ENCODE data around the gene HOXC9.
A peak's percentile ranks its signal among the peaks of the same experiment; 100 is the strongest.

Gene HOXC9

DNA sequence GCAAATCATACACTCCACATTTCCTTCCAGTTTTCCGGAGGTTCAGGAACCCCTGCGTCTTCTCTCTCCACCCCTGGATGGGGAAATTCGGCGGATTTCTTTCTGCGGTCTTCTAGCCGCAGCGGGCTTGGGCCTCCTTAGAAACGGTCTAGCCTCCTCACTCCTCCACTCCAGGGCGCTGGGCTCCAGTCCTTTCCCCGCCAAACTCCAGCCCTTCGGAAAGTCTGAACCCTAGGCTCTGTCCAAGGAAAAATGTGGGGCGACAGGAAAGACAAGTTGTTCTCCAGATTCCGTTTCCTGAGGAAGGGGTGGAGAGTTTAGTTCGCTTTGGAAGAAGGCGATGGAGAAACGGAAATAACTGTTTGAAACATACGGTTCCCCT is 16.4 kb upstream of the HOXC9 start:
- Histone ChIP-seq H3K9ac (ENCODE audit: low read depth, low read length) (no peak overlapping the region), H3K27me3 (ENCODE audit: insufficient read depth, low read length, poor library complexity) (peaks cover 79% of the 10 kb centered on the region), H2AFZ (ENCODE audit: low read depth, low read length) (no peak overlapping the region), H3K9me3 (ENCODE audit: insufficient read depth, low read length, severe bottlenecking) (no peaks in the 10 kb centered on the region), H3K27ac (ENCODE audit: low read length) (no peak overlapping the region), H3K4me3 (ENCODE audit: low read depth in 1 of 2, low read length in 2 of 2) (no peak overlapping the region), H4K20me1 (ENCODE audit: insufficient read depth, low read length) (no peaks in the 10 kb centered on the region), H3K4me2 (ENCODE audit: insufficient read depth, low read length) (no peak overlapping the region), H3K36me3 (ENCODE audit: insufficient read depth, low read length) (no peaks in the 10 kb centered on the region), H3K4me1 (ENCODE audit: insufficient read depth, low read length) (peaks cover 2% of the 10 kb centered on the region), H3K79me2 (ENCODE audit: insufficient read depth, low read length) (no peaks in the 10 kb centered on the region)
- DNase-seq = no peak
- TF ChIP-seq, protein P1, sequence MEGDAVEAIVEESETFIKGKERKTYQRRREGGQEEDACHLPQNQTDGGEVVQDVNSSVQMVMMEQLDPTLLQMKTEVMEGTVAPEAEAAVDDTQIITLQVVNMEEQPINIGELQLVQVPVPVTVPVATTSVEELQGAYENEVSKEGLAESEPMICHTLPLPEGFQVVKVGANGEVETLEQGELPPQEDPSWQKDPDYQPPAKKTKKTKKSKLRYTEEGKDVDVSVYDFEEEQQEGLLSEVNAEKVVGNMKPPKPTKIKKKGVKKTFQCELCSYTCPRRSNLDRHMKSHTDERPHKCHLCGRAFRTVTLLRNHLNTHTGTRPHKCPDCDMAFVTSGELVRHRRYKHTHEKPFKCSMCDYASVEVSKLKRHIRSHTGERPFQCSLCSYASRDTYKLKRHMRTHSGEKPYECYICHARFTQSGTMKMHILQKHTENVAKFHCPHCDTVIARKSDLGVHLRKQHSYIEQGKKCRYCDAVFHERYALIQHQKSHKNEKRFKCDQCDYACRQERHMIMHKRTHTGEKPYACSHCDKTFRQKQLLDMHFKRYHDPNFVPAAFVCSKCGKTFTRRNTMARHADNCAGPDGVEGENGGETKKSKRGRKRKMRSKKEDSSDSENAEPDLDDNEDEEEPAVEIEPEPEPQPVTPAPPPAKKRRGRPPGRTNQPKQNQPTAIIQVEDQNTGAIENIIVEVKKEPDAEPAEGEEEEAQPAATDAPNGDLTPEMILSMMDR (IDR thresholded peaks at IDR 0.05; ENCODE audit: borderline replicate concordance, extremely low read depth, low read length, poor library complexity, severe bottlenecking) = no peak
- no peak for TF ChIP-seq EZH2 (IDR thresholded peaks at IDR 0.05; ENCODE audit: borderline replicate concordance, low read depth, low read length, severe bottlenecking)
- no peak for ATAC-seq (ENCODE audit: insufficient read depth, low read depth)

GRCh38 chr12:53983950-53984572 is 15.9 kb upstream of the HOXC9 start:
- H4K20me1 ChIP-seq (ENCODE audit: insufficient read depth, low read length) = no peaks in the 10 kb centered on the region
- DNase-seq (no peak), ATAC-seq (ENCODE audit: insufficient read depth, low read depth) (no peak)
- H3K9ac ChIP-seq (ENCODE audit: low read depth, low read length) = no peak overlapping the region
- H3K9me3 ChIP-seq (ENCODE audit: insufficient read depth, low read length, severe bottlenecking) = no peaks in the 10 kb centered on the region
- no peaks in the 10 kb centered on the region for H3K36me3 ChIP-seq (ENCODE audit: insufficient read depth, low read length)
- peaks cover 80% of the 10 kb centered on the region for H3K27me3 ChIP-seq (ENCODE audit: insufficient read depth, low read length, poor library complexity)
- H3K4me1 ChIP-seq (ENCODE audit: insufficient read depth, low read length) = peaks cover 7% of the 10 kb centered on the region
- H3K4me2 ChIP-seq (ENCODE audit: insufficient read depth, low read length) = no peak overlapping the region
- no peak overlapping the region for H3K27ac ChIP-seq (ENCODE audit: low read length)
- H2AFZ ChIP-seq (ENCODE audit: low read depth, low read length) = no peak overlapping the region
- no peak overlapping the region for H3K4me3 ChIP-seq (ENCODE audit: low read depth in 1 of 2, low read length in 2 of 2)
- no peaks in the 10 kb centered on the region for H3K79me2 ChIP-seq (ENCODE audit: insufficient read depth, low read length)
- TF ChIP-seq, protein P1 (IDR thresholded peaks at IDR 0.05; ENCODE audit: borderline replicate concordance, extremely low read depth, low read length, poor library complexity, severe bottlenecking) = no peak
- no peak for TF ChIP-seq EZH2 (IDR thresholded peaks at IDR 0.05; ENCODE audit: borderline replicate concordance, low read depth, low read length, severe bottlenecking)

- no peak for TF ChIP-seq EZH2 (IDR thresholded peaks at IDR 0.05; ENCODE audit: borderline replicate concordance, low read depth, low read length, severe bottlenecking)
- TF ChIP-seq, protein P1 (IDR thresholded peaks at IDR 0.05; ENCODE audit: borderline replicate concordance, extremely low read depth, low read length, poor library complexity, severe bottlenecking) = peak; percentile 61
- no peaks in the 10 kb centered on the region for H3K79me2 ChIP-seq (ENCODE audit: insufficient read depth, low read length)
- peak; percentile 65 for ATAC-seq (ENCODE audit: insufficient read depth, low read depth)
- H2AFZ ChIP-seq (ENCODE audit: low read depth, low read length) = no peak within 1 kb of the TSS
- H4K20me1 ChIP-seq (ENCODE audit: insufficient read depth, low read length) = no peaks in the 10 kb centered on the region
- H3K9ac ChIP-seq (ENCODE audit: low read depth, low read length) = no peak within 1 kb of the TSS
- DNase-seq = peak; percentile 59
- no peak within 1 kb of the TSS for H3K4me2 ChIP-seq (ENCODE audit: insufficient read depth, low read length)
- peaks cover 13% of the 10 kb centered on the region for H3K4me1 ChIP-seq (ENCODE audit: insufficient read depth, low read length)
- H3K36me3 ChIP-seq (ENCODE audit: insufficient read depth, low read length) = no peaks in the 10 kb centered on the region
- H3K4me3 ChIP-seq (ENCODE audit: low read depth in 1 of 2, low read length in 2 of 2) = no peak within 1 kb of the TSS
- no peak within 1 kb of the TSS for H3K27ac ChIP-seq (ENCODE audit: low read length)
- H3K9me3 ChIP-seq (ENCODE audit: insufficient read depth, low read length, severe bottlenecking) = no peaks in the 10 kb centered on the region
- H3K27me3 ChIP-seq (ENCODE audit: insufficient read depth, low read length, poor library complexity) = peaks cover 80% of the 10 kb centered on the region
Measured at GRCh38 chr12:53984901-53985691, 14.9 kb upstream of the HOXC9 start, which contains the start of gene HOXC10. TSS of gene HOXC10 (plus strand) at chr12:53985146. CDS start at chr12:53985260, 114 bp downstream.
